ENCODE data around the gene LOXL3.
"Not testable (repeated sequence)": the region's sequence is repeated elsewhere in the genome, so short reads cannot be mapped to it uniquely, and the experiment has no call there.

Gene LOXL3

DNA sequence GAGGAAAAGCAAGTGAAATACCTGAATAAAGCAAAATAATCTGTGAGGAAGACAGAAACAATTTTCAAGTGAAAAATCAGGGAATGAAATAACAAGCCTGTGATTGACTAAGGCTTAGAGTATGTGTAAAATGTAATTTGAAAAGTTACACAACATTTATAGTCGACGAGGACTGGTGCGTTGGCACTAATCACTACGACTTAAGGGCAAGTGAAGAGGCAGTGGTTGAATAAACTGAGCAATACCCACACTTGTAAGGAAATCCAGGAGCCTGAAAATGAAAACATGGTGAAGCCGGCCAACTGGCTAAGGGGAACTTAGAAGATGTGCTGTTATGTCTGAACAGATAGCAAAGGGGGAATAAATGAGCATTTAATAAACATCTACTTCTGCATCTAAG is 14.1 kb upstream of the LOXL3 start:
- Histone ChIP-seq H3K27me3 (ENCODE audit: control insufficient read depth, insufficient read depth, low read length) (no peaks in the 10 kb centered on the region), H3K27ac (ENCODE audit: low read depth, low read length) (no peak overlapping the region), H3K4me1 (ENCODE audit: control insufficient read depth, insufficient read depth, low read length) (no peaks in the 10 kb centered on the region), H3K4me3 (ENCODE audit: low read length) (no peak overlapping the region), H3K9ac (ENCODE audit: low read length) (no peak overlapping the region), H3K36me3 (ENCODE audit: control insufficient read depth, insufficient read depth, low read length) (no peaks in the 10 kb centered on the region)

DNA sequence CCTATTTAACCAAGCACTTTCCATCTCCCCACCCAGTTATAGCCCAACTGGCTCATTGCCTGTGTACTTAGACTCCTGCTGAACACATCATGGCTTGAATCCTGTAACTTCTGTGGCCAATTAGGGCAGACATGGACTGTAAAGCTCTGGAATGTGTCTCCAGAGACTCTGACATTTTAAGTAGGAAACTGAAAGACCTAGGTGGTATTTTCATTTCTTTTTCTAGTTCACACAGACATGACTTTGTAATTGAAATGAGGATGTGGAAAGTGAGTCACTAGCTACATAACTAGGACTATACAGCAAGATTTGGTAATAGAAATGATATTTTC is 13.0 kb upstream of the LOXL3 start:
- H3K27ac ChIP-seq (ENCODE audit: low read depth, low read length) = no peak overlapping the region
- no peaks in the 10 kb centered on the region for H3K36me3 ChIP-seq (ENCODE audit: control insufficient read depth, insufficient read depth, low read length)
- H3K9ac ChIP-seq (ENCODE audit: low read length) = no peak overlapping the region
- no peaks in the 10 kb centered on the region for H3K27me3 ChIP-seq (ENCODE audit: control insufficient read depth, insufficient read depth, low read length)
- H3K4me1 ChIP-seq (ENCODE audit: control insufficient read depth, insufficient read depth, low read length) = no peaks in the 10 kb centered on the region
- no peak overlapping the region for H3K4me3 ChIP-seq (ENCODE audit: low read length)

DNA sequence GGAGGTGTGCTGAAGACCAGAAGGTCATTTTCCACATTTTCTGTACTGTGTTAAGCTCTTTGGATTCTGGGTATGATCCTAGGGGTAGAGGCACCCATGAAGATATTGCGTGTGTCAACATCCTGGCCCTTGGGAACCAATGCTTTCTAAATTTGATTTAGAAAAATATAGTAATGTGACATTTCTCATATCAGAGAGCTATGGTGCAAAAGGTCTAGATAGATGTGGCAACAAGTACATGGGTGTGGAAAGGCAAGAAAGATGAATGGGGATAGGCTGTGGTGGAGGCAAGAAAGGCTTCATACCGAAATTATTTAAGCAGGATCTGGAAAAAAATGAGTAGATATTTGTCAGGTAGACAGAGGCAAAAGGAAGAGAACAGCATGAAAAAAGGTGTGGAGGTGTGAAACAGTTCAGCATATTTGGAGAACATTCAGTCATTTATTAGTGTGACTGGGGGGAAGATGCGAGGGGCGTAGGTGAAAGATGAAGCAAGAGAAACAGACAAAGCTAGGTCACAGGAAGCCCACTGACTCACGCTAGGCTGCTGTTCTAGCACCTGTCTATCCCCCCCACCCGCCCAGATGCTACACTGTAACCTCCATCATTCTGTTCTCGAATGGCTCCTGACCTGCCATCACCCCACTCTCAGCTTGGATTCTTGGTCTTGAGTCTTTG is 12.5 kb upstream of the LOXL3 start:
- Histone ChIP-seq H3K9ac (ENCODE audit: low read length) (no peak overlapping the region), H3K4me1 (ENCODE audit: control insufficient read depth, insufficient read depth, low read length) (no peaks in the 10 kb centered on the region), H3K4me3 (ENCODE audit: low read length) (no peak overlapping the region), H3K36me3 (ENCODE audit: control insufficient read depth, insufficient read depth, low read length) (no peaks in the 10 kb centered on the region), H3K27me3 (ENCODE audit: control insufficient read depth, insufficient read depth, low read length) (no peaks in the 10 kb centered on the region), H3K27ac (ENCODE audit: low read depth, low read length) (no peak overlapping the region)

DNA sequence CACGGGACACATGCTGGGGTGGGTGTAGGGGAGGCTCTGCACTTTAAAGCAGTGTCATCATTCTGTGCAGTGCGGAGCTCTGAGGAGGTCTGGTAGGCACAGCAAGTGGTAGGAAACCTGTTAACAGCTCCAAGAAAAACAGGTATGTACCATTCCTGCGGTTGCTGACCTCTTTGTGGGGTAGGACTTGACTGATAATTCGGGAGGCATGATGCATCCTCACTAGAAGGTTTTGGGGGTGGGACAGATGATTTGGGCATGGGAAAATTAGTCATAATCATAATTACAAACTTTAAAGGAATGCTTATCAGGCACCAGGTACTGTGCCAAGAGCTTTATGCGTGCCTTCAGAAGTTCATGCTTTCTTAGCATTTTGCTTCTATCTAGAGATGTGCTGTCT is 10.5 kb upstream of the LOXL3 start:
- no peak overlapping the region for H3K4me3 ChIP-seq (ENCODE audit: low read length)
- no peak overlapping the region for H3K9ac ChIP-seq (ENCODE audit: low read length)
- no peaks in the 10 kb centered on the region for H3K36me3 ChIP-seq (ENCODE audit: control insufficient read depth, insufficient read depth, low read length)
- H3K4me1 ChIP-seq (ENCODE audit: control insufficient read depth, insufficient read depth, low read length) = no peaks in the 10 kb centered on the region
- H3K27ac ChIP-seq (ENCODE audit: low read depth, low read length) = no peak overlapping the region
- no peaks in the 10 kb centered on the region for H3K27me3 ChIP-seq (ENCODE audit: control insufficient read depth, insufficient read depth, low read length)

DNA sequence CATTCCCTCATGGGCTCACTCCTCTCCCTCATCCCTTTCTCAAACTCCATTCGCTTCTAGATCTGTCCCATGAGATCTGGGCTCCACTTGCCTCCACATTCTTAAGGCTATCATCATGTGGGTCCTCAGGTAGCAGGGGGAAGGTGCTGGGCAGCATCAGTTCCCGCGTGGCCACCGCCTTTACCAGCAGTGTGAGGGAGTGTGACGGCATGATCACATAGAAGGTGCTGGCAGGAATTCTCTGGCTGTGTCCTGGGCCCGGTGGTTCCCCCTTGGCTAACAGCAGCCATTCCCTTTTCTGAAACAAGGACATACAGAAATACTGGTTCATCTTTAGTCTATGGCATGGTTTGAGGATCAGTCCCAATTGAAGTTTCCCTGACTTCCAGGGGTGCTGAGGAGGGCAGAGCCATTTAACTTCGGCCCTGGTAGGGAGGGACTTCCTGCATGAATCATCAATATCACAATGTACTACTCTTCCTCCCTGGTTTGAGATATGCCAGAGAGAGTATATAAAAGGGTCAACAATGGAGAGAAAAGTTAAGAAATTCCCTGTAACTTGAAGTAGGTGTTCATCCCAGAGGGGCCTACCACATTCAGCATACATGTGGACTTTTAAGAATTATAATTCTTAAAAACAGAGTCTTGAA is 8.5 kb upstream of the LOXL3 start:
- Histone ChIP-seq H3K36me3 (ENCODE audit: control insufficient read depth, insufficient read depth, low read length) (no peaks in the 10 kb centered on the region), H3K27me3 (ENCODE audit: control insufficient read depth, insufficient read depth, low read length) (no peaks in the 10 kb centered on the region), H3K9ac (ENCODE audit: low read length) (no peak overlapping the region), H3K4me1 (ENCODE audit: control insufficient read depth, insufficient read depth, low read length) (no peaks in the 10 kb centered on the region), H3K27ac (ENCODE audit: low read depth, low read length) (no peak overlapping the region), H3K4me3 (ENCODE audit: low read length) (no peak overlapping the region)

DNA sequence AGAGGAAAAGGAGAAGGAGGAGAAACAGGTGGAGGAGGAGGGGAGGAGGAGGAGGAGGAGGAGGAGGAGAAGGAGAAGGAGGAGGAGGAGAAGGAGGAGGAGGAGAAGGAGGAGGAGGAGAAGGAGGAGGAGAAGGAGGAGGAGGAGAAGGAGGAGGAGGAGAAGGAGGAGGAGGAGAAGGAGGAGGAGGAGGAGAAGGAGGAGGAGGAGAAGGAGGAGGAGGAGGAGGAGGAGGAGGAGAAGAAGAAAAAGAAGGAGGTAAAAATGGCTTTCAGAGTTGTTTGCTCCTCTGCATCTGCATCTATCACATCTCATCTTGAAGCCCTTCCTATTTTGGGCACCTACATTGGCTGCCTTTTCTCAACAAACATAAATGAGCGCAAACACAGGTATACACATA is 7.3 kb upstream of the LOXL3 start:
- H3K27ac ChIP-seq (ENCODE audit: low read depth, low read length); H3K27me3 ChIP-seq (ENCODE audit: control insufficient read depth, insufficient read depth, low read length); H3K4me1 ChIP-seq (ENCODE audit: control insufficient read depth, insufficient read depth, low read length); H3K9ac ChIP-seq (ENCODE audit: low read length); H3K36me3 ChIP-seq (ENCODE audit: control insufficient read depth, insufficient read depth, low read length); H3K4me3 ChIP-seq (ENCODE audit: low read length): not testable (repeated sequence)

DNA sequence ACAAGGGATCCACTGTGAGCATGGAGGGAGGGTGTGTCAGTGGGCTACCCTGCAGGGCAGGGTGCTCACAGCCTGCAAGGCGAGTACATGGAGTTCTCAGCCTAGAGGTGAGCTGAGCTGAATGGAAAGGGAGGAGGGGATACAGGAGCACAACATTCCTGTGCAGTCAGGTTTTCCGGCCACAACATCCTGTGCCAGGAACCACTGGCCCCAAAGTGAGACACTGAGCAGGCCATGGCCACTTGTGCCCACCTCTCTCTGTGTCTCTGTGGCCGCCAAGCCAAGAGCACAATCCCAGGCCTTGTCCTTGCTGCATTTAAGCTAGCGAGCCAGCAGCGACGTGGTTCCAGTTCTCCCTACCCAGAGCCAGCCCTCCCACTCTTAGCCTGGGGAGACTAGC is 6.8 kb upstream of the LOXL3 start:
- no peak overlapping the region for H3K27ac ChIP-seq (ENCODE audit: low read depth, low read length)
- H3K9ac ChIP-seq (ENCODE audit: low read length) = no peak overlapping the region
- no peaks in the 10 kb centered on the region for H3K36me3 ChIP-seq (ENCODE audit: control insufficient read depth, insufficient read depth, low read length)
- no peaks in the 10 kb centered on the region for H3K27me3 ChIP-seq (ENCODE audit: control insufficient read depth, insufficient read depth, low read length)
- no peaks in the 10 kb centered on the region for H3K4me1 ChIP-seq (ENCODE audit: control insufficient read depth, insufficient read depth, low read length)
- H3K4me3 ChIP-seq (ENCODE audit: low read length) = no peak overlapping the region

DNA sequence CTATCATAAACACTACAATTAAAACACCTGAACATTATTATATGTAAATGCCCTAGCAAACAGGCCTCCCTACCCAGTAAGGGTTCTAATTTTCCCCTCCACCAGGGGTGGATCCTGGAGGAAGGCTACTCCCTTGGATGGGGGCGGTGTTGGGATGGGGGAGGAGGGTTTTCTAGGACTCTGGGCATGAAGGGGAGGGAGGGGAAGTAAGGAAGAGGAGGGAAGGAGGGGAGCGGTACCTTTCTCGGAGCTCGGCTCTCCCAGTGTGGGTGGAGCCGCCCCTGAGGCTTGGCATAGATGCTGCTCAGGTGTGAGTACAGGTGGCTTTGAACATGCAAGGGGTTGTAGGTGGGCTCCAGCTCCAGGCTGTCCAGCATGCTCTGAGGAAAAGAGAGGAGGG is 6.2 kb upstream of the LOXL3 start:
- no peak overlapping the region for H3K27ac ChIP-seq (ENCODE audit: low read depth, low read length)
- H3K4me3 ChIP-seq (ENCODE audit: low read length) = no peak overlapping the region
- H3K9ac ChIP-seq (ENCODE audit: low read length) = no peak overlapping the region
- H3K4me1 ChIP-seq (ENCODE audit: control insufficient read depth, insufficient read depth, low read length) = no peaks in the 10 kb centered on the region
- H3K36me3 ChIP-seq (ENCODE audit: control insufficient read depth, insufficient read depth, low read length) = no peaks in the 10 kb centered on the region
- no peaks in the 10 kb centered on the region for H3K27me3 ChIP-seq (ENCODE audit: control insufficient read depth, insufficient read depth, low read length)

DNA sequence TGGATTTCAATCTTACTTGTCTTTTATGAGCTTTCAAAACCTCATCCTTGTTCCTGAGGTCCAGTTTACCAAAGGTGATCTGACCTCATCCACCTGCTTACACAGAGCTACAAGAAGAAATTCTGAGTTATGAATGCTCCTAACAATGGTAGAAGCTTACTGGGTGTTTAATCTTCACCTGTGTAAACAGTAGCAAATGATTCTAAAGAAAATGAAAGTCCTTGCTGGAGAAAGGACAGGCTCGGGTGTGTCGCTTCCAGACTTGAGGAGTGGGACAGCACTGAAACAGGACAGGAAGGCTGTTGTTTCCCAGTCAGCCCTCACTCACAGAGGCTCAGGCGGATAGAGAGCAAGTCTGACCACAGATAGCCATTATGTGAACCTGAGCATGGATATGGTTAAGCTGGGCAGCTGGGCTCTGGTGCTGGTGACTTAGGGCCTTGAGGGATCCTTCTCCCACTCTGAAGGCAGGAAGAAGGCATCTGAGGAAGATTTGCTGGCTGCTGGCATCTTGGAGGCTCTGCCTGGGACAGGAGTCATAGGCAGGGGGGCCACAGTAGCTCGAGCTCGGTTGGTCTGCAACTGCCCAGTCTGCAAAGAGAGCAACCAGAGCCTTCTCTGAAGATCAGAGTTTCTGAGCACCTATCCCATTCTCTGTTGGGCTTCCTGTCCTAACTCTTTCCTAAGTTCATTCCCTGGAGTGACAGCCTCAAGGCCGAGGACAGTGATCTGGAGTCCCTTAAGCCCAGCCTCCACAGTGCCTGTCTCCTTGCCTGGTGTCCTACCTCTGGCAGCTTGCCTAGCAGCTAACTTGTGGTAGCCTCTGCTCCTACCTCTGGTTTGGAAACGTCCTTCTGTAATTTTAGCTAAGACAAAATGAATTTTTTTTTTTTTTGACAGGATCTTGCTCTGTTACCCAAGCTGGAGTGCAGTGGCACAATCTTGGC is 4.8 kb upstream of the LOXL3 start:
- Histone ChIP-seq H3K27ac (ENCODE audit: low read depth, low read length) (no peak overlapping the region), H3K4me1 (ENCODE audit: control insufficient read depth, insufficient read depth, low read length) (no peaks in the 10 kb centered on the region), H3K4me3 (ENCODE audit: low read length) (no peak overlapping the region), H3K9ac (ENCODE audit: low read length) (no peak overlapping the region), H3K27me3 (ENCODE audit: control insufficient read depth, insufficient read depth, low read length) (no peaks in the 10 kb centered on the region), H3K36me3 (ENCODE audit: control insufficient read depth, insufficient read depth, low read length) (no peaks in the 10 kb centered on the region)

DNA sequence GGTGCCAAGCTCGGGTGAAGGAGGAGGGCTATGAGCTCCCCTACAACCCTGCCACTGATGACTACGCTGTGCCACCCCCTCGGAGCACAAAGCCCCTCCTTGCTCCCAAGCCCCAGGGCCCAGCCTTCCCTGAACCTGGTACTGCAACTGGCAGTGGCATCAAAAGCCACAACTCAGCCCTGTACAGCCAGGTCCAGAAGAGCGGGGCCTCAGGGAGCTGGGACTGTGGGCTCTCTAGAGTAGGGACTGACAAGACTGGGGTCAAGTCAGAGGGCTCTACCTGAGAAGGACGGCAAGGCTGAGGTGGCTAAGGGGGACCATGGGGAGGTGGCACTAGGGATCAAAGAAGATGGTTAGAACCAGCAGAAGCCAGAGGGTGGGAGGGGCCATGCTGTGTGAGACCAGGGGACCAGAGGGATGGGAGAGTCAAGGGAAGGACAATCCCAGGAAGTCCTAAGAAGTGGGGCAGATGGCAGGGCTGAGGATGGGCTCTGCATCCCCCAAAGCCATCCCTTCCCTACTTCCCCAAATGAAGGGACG is 3.2 kb upstream of the LOXL3 start:
- H3K4me1 ChIP-seq (ENCODE audit: control insufficient read depth, insufficient read depth, low read length) = no peaks in the 10 kb centered on the region
- H3K9ac ChIP-seq (ENCODE audit: low read length) = no peak overlapping the region
- no peaks in the 10 kb centered on the region for H3K27me3 ChIP-seq (ENCODE audit: control insufficient read depth, insufficient read depth, low read length)
- H3K36me3 ChIP-seq (ENCODE audit: control insufficient read depth, insufficient read depth, low read length) = no peaks in the 10 kb centered on the region
- no peak overlapping the region for H3K27ac ChIP-seq (ENCODE audit: low read depth, low read length)
- H3K4me3 ChIP-seq (ENCODE audit: low read length) = no peak overlapping the region

DNA sequence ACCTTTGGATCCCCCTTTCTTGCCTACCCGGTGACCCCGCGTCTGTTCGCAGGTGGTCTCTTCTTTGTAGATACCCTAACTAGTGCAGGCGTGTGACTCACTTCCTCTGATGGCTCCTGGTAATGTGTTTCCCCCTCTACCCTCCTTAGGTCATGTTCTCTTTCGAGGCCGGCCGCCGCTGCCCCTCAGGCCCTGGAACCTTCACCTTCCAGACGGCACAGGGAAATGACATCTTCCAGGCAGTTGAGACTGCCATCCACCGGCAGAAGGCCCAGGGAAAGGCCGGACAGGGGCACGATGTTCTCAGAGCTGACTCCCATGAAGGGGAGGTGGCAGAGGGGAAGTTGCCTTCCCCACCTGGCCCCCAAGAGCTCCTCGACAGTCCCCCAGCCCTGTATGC is 2.4 kb upstream of the LOXL3 start:
- peak overlapping the region; percentile 97 for H3K4me3 ChIP-seq (ENCODE audit: low read length)
- no peak overlapping the region for H3K9ac ChIP-seq (ENCODE audit: low read length)
- no peaks in the 10 kb centered on the region for H3K4me1 ChIP-seq (ENCODE audit: control insufficient read depth, insufficient read depth, low read length)
- no peak overlapping the region for H3K27ac ChIP-seq (ENCODE audit: low read depth, low read length)
- no peaks in the 10 kb centered on the region for H3K27me3 ChIP-seq (ENCODE audit: control insufficient read depth, insufficient read depth, low read length)
- H3K36me3 ChIP-seq (ENCODE audit: control insufficient read depth, insufficient read depth, low read length) = no peaks in the 10 kb centered on the region

DNA sequence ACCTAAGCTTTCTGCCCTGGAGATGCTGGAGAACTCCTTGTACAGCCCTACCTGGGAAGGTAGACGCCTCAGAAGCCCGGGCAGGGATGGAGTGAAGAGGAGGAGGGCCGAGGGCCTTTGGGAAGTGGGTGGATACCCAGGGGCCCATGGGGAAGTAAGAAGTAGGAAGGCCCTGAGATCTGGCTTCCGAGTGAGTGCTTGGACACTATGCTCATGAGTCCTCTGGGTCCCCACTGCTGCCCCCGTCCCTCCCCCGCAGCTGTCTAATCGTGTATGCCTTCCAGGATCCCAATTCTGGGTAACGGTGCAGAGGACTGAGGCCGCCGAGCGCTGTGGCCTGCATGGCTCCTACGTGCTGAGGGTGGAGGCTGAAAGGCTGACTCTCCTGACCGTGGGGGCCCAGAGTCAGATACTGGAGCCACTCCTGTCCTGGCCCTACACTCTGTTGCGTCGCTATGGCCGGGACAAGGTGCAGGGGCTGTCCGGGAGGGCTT is 1.9 kb upstream of the LOXL3 start:
- Histone ChIP-seq H3K27me3 (ENCODE audit: control insufficient read depth, insufficient read depth, low read length) (no peaks in the 10 kb centered on the region), H3K4me1 (ENCODE audit: control insufficient read depth, insufficient read depth, low read length) (no peaks in the 10 kb centered on the region), H3K27ac (ENCODE audit: low read depth, low read length) (peak overlapping the region; percentile 57), H3K36me3 (ENCODE audit: control insufficient read depth, insufficient read depth, low read length) (no peaks in the 10 kb centered on the region), H3K9ac (ENCODE audit: low read length) (peak overlapping the region; percentile 80), H3K4me3 (ENCODE audit: low read length) (peak overlapping the region; percentile 97)

All from rectal smooth muscle tissue (tissue), 1 donor.